HG02973 (cell line): ENCODE results near the gene FANCI.

Experiments
- ATAC-seq: cut with Tn5 transposase; IDR thresholded peaks from one replicate; pipeline ENCODE4 v1.9.1; 2021; ENCODE audit warnings: moderate library complexity; ENCODE audit not compliant: unreplicated experiment

FANCI gene

DNA sequence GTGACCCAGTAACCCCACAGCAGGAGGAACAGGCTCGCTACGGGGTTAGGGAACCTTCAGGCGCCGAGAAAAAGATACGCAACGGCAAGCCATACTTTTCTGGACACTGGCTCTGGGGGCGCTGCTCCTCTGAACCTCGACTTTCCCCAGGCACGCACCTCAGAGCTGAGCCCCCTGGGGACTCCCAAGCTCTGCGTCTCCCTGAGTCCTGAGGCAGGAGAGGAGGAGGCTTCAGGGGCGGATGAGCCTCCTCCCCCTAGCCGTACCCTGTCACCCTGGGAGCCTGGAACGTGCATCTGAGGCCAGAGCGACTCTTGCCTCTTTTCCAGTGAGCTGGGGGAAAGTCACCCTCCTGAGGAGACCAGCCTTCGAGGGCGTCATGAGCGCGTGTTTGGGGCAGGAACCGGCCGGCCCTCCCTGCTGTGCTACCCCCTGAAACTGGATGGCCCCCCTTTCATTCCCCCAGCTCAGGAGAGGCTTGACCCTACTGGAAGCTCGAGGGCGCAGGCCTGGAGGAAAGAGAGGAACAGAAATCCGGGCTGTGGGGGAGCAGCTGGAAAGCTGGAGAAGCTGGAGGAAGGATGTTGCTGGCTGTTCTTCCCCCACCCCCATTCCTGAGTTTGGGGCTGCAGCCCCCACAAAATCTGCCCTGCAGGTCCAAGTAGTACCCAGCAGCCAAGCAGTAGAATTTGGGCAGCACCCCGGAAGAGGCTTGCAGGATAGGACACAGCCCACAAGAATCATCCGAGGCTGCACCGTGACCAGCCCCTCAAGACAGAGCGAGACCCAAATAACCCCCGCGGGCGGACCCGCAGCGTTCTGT lies 115.9 kb downstream of the FANCI start:
- ATAC-seq: no peak

DNA sequence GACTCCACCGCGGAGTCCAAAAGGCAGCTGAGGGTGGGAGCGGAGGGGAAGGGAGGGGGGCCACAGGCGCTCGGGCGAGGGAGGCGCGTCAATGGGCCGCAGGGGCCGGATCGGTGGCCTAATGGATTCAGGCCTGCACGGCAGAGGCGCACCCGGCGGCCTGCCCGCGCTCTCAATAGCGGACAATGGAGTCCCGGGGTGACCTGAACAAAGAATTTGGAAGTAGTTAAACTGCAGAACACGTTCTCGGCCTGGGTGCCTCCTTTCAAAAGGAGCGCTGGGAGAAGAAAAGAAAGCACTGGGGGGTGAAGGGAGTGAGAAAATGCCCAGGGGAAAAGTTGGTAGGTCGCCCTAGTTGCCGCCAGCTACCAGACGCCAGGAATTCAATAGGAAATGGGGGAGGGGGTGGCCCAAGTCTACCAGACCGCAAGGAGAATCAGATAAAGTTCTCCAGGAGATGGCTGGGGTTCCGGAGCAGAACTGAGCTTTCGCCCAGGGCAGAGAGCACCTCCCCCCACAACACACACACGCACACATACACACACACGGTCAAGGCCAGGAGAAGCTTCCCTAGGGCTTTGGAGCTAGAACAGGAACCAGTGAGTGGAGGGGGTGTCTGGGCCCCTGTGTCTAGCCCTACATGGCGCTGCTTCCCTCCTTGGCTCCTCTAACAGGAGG lies 116.7 kb downstream of the FANCI start:
- ATAC-seq: no peak

DNA sequence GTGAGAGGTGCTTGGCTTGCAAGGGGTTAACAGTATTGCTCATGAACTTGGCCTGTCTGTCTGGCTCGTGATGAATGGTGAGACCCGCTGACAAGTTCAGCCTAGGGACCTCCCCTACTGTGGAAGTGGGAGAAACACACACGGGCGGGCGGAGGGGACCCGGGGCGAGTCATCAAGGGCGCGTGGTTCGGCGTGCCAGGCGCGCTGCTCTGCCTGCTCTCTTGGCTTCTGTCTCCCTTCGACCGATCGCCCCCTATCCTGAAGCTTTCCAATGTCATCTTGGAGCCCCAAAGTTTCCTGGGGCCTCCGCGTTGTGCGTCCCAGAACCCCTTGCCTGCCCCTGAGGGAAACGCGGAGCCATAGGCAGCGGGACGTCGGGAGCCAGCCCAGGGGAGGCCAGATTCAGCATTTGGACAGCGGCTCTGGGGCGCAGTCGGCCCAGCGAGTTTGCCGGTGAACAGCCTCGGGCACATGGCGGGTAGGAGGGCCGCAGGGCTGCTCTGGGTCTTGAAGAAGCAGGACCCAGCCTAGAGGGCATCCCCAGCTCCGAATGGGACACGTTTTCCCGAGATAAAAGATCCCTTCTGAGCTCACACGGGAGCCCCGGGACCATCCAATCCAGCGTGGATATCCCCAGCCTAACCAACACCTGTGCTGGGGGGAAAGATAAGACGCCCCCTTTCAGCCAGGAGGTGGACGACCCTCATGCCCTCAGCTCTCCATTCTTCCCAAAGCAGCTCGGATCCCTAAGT lies 117.8 kb downstream of the FANCI start:
- ATAC-seq: no peak

DNA sequence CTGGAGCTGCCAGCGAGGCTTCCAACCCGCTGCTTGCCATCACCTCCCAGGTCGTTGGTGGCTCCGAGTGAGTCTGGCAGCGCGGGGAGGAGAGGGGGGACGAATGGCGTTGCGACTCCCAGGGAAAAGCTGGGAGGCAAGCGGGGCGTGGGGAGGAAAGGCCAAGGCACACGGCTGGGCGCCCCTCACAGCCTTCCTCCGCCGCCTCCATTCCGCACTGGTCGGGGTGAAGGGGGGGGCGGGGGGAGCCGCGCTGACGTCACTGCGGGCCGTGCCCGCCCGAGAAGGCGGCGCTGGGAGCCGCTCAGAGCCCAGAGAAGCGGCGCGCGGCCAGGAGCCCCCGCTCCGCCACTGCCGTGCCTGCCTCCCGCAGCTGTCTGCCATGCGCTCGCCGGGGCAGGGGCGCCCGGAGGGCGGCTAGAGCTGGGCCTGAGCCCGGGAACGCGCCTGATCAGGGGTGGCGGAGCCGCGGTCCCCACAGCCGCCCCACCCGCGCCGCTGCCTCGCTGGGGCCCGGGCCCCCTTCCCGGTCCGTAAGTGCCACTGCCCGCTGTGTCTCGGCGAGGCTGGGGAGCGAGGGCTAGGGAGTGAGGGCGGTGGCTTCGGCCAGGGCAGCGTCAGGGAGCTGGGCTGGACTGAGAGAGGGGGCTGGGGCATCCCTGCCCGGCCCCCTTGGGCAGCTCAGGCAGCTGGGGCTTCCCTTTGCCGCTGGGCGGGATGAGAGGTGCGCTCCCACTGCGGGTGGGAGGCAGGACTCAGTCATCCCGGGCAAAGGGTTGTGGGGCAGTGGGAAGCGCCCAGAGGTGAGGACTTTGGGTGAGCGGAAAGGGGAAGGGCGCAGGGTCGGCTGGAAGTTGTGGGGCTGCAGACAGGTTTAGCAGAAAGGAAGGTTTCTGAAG lies 118.7 kb downstream of the FANCI start:
- ATAC-seq: no peak

DNA sequence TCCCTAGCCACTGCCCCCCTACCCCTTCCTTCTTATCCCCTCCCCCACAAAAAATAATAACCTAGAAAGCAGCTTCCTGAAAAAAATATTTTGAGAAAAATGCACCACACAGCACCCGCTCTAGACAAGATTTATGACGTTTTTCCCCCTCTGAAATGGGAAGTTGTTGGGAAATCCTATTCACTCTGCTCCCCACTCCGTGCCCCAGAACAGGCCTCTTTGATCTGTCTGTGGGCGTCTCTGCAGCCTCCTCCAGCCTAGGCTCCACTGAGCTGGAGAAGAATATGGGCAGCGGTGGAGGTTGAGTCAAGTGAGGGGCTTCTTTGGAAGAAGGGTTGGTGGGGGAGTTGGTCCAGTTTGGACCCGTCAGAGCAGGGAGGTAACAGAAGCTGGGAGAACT lies 119.4 kb downstream of the FANCI start:
- no peak for ATAC-seq

DNA sequence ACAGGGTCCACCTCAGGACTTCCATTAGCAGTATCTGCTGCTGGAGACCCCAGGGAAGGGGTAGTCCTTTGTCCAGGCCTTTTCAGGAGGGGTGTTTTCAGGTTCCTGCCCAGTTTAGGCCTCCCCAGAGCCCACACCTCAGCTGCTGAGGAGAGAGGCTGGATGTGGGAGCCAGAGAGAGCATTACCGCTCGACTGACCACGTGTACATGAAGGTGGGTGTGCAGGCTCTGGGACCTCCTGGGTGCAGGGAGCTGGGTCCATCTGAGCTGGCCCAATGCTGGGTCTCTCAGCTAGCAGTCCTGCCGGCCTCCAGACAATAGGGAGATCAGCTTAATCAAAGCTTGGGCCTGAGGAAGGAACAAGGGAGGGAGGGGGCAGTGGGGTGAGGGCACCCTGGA lies 120.0 kb downstream of the FANCI start:
- no peak for ATAC-seq

DNA sequence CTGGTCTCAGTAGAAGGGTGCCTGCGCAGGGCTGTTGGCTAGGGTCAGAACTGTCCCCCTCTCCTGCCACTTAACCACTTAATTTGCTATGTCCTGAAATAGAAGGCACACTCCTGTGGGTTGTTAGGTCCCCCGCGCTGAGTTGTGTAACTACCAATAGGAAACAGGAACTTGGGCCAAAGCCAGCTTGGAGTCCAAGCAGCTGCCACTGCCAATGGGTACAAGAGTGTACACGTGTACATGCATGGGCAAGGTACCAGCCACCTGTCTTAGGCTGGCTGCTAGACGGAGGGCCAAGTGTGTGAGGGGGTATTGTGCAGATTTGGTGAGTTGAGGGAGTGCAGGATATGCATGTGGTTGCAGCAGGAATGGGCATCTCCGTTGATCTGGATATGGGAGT lies 120.6 kb downstream of the FANCI start:
- ATAC-seq: no peak

DNA sequence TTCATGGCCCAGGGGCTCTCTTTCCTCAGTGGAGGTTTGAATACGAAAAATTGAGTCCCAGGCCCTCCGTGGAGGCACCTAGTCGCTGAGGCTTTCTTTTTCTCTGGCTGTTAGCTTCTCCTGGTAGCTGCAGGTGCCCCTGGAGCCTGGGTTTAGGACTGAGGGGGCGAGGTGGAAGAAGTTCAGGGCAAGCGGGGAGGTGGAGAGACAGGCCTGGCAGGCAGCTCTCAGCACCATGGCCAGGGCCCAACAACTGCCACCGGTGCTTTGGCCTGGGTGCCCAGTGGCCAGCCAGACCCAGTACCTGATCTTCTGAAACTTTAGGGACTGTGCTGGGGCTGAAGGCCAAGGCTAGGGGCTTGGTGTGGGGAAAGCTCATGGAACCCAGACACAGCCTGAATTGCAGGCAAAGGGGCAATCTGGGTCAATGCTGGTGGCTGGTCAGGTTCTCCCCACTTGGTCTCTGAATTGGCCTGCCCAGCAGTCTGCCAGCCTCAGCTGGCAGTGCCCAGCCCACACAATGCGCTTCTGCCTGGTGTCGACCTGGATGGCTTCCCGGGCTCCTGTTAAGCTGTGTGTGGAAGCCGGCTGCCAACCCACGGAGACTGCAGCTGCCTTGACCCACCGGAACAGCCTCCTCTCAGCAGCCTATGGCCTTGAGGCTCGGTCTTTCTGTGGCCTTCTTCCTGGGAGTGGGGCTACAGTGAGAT lies 121.1 kb downstream of the FANCI start:
- no peak for ATAC-seq

DNA sequence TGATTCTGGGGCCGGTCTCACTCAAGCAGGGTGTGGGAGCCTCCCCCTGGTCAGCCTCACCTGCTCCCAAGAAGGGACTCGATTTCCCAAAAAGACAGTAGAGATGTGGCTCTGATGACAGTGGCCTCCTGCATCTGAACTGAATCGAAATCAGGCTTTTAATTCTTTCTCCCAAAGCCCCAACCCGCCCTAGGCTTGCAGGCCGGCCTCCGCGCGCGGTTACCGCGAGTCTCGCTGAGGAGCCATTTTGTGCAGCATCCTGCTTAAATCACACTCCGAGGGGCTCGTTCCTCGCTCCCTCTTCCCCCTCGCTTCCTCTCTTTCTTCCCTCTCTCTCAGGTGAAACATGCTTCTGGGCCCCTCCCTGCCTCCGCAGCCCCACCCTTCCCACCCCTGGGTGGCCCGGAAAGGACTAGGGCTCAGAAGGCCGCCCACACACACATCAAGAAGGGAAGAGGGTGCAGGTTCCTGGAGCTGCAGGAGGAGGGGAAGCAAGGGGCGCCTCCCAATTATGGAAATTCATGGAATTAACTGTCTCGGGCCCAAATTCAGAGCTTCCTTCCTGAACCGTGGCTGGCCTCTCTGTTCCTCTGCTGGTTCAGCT lies 121.8 kb downstream of the FANCI start:
- ATAC-seq: no peak
